PFSK-1 (cell line): ENCODE results near the gene MGMT.

Source experiments
- POLR2AphosphoS5 ChIP-seq: IDR thresholded peaks from 2 replicates; pipeline ENCODE4 v1.6.1; 2012; ENCODE audit warnings: low read depth, mild to moderate bottlenecking, control low read depth, low read length, moderate library complexity
- SIN3A ChIP-seq: IDR thresholded peaks from 2 replicates; pipeline ENCODE4 v1.6.1; 2012; ENCODE audit warnings: mild to moderate bottlenecking, low read length, moderate library complexity, borderline replicate concordance; ENCODE audit not compliant: insufficient read depth
- TAF1 ChIP-seq: IDR thresholded peaks from 2 replicates; pipeline ENCODE4 v1.6.1; 2012; ENCODE audit warnings: low read length, control low read depth, borderline replicate concordance; ENCODE audit not compliant: insufficient read depth
- TF ChIP-seq, protein P1 (sequence below), 2 experiments: IDR thresholded peaks; 2 replicates each; pipeline versions ENCODE4 v1.6.1 to v1.8.0; 2011 to 2012; ENCODE audit warnings: low read depth in 2 of 2, low read length in 2 of 2, control low read depth in 1 of 2, inconsistent platforms in 1 of 2, mild to moderate bottlenecking in 1 of 2, moderate library complexity in 1 of 2; ENCODE audit not compliant: insufficient read depth in 1 of 2

DNA sequence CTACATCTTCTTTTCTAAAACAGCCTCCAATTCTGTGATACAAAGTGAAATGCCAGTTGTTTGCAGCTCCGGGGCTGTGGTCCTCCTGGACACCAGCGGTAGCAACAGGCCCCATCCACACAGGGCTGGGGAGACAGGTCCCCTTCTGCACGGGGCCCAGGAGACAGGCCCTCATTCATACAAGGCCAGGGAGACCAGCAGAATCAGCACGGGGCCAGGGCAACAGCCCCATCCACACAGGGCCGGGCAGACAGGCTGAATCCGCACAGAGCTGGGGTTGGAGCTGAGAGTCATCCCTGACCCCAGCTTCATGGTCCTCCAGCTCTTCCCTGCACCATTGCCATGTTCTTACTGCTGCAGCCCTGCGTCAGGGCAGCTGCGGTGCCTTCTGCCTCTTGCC lies 238.6 kb downstream of the MGMT start:
- TF ChIP-seq, protein P1, sequence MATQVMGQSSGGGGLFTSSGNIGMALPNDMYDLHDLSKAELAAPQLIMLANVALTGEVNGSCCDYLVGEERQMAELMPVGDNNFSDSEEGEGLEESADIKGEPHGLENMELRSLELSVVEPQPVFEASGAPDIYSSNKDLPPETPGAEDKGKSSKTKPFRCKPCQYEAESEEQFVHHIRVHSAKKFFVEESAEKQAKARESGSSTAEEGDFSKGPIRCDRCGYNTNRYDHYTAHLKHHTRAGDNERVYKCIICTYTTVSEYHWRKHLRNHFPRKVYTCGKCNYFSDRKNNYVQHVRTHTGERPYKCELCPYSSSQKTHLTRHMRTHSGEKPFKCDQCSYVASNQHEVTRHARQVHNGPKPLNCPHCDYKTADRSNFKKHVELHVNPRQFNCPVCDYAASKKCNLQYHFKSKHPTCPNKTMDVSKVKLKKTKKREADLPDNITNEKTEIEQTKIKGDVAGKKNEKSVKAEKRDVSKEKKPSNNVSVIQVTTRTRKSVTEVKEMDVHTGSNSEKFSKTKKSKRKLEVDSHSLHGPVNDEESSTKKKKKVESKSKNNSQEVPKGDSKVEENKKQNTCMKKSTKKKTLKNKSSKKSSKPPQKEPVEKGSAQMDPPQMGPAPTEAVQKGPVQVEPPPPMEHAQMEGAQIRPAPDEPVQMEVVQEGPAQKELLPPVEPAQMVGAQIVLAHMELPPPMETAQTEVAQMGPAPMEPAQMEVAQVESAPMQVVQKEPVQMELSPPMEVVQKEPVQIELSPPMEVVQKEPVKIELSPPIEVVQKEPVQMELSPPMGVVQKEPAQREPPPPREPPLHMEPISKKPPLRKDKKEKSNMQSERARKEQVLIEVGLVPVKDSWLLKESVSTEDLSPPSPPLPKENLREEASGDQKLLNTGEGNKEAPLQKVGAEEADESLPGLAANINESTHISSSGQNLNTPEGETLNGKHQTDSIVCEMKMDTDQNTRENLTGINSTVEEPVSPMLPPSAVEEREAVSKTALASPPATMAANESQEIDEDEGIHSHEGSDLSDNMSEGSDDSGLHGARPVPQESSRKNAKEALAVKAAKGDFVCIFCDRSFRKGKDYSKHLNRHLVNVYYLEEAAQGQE (IDR thresholded peaks at IDR 0.05; ENCODE audit: insufficient read depth in 1 of 2, low read depth in 2 of 2, low read length in 2 of 2): no peak
- TF ChIP-seq POLR2AphosphoS5 (no peak), TAF1 (no peak), SIN3A (no peak)
